IPS-NIHi7 (cell line): ENCODE measurements around the gene MUC20.

Experiments used
- DNase-seq: peaks from one replicate; pipeline ENCODE4 v3.0.0; 2012; ENCODE audit warnings: mixed read lengths; ENCODE audit errors: extremely low spot score

Gene MUC20

GRCh38 chr3:195755791-195756676 lies 35.3 kb downstream of the MUC20 start:
- no peak for DNase-seq

GRCh38 chr3:195757438-195757770 lies 36.6 kb downstream of the MUC20 start:
- no peak for DNase-seq

GRCh38 chr3:195757827-195758226 lies 37.0 kb downstream of the MUC20 start:
- DNase-seq = no peak

GRCh38 chr3:195758721-195759353 lies 38.1 kb downstream of the MUC20 start:
- no peak for DNase-seq

- no peak for DNase-seq
These were observed 39.8 kb downstream of the MUC20 start for GRCh38 chr3:195760345-195761122.

- no peak for DNase-seq
These were observed 40.4 kb downstream of the MUC20 start for GRCh38 chr3:195761123-195761566.

- no peak for DNase-seq
These were observed 40.9 kb downstream of the MUC20 start for GRCh38 chr3:195761567-195762248.

- no peak for DNase-seq
These were observed 41.4 kb downstream of the MUC20 start for GRCh38 chr3:195762249-195762585.

GRCh38 chr3:195762611-195763010 lies 41.8 kb downstream of the MUC20 start:
- DNase-seq = no peak

GRCh38 chr3:195763076-195763830 lies 42.5 kb downstream of the MUC20 start:
- DNase-seq = no peak

- no peak for DNase-seq
These were observed 43.4 kb downstream of the MUC20 start for GRCh38 chr3:195763843-195764825.

GRCh38 chr3:195764961-195765706 lies 44.4 kb downstream of the MUC20 start:
- no peak for DNase-seq

GRCh38 chr3:195766671-195767070 lies 45.9 kb downstream of the MUC20 start:
- no peak for DNase-seq

- no peak for DNase-seq
These were observed 47.0 kb downstream of the MUC20 start for GRCh38 chr3:195767792-195768191.

GRCh38 chr3:195768414-195768813 lies 47.6 kb downstream of the MUC20 start:
- DNase-seq = no peak

GRCh38 chr3:195768831-195769303 lies 48.1 kb downstream of the MUC20 start:
- no peak for DNase-seq

- DNase-seq = no peak
These were observed 48.8 kb downstream of the MUC20 start for GRCh38 chr3:195769551-195769950.

GRCh38 chr3:195770081-195770840 lies 49.5 kb downstream of the MUC20 start:
- no peak for DNase-seq
